HG03097 (cell line): ENCODE measurements around the gene STK4.

Experiments
- ATAC-seq: cut with Tn5 transposase; IDR thresholded peaks from one replicate; pipeline ENCODE4 v1.9.1; 2021; ENCODE audit not compliant: unreplicated experiment, low FRiP score

STK4 gene

DNA sequence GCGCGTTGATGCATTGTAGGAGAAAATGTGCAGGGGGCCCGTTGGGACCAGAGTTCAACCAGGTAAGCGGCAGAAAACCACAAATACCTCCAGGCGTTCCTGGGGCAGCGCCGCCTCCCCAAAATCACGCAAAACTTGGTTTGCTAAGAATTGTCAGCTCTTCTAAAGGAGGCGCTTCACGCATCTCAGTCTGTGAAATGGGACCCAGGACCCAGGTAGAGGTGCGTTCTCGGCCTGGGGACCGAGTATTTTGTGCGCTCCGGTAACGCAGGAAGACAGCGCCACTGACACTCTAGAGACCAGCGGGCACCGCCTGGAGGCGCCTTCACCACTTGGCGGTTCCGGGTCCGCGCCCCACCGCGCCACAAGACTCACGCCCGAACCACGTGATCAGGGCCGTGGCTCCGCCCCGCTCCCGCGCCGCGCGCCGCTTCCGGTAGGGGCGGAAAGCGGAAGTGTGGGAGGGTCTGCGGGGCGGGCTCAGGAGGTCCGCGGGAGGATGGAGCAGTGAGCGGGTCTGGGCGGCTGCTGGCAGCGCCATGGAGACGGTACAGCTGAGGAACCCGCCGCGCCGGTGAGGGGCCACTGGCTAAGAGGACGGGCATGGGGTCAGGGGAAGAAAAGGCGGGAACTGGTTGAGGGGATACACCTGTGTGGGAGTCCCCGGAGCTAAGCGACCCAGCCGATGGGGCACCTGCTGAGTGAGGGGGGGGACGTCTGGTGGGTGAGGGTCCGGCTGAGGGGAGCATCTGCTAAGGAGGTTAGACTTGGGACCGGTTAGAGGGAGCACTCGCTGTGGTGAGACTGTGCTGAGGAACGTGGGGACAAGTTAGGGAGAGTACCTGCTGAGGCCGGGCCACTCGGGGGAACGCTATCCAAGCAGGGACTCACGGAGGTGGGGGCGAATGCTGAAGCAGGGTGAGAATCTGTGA lies at the start of gene STK4:
TSS of gene STK4 (plus strand) at position 483 of the 932 bp plus-strand sequence. CDS start at position 540, 57 bp downstream.
- ATAC-seq = peak; percentile 65

GRCh38 chr20:44916586-44916985 lies 49.7 kb upstream of the STK4 start:
- ATAC-seq = no peak

DNA sequence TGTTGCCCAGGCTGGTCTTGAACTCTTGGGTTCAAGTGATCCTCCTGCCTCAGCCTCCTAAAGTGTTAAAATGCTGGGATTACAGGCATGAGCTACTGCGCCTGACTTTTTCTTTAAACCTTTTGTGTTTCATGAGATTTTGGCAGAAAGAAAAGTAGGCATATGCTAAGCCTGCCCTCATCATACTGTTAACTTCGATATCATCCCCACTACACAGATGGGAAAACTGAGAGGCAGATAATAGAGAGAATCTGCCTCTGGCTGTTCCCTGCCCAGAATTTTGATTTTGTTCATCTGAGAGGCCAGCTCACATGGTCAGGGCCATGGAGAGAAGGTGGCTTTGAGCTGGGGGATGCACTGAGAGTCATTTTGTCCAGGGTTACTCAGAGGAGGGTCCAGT lies 48.9 kb upstream of the STK4 start:
- ATAC-seq = no peak

DNA sequence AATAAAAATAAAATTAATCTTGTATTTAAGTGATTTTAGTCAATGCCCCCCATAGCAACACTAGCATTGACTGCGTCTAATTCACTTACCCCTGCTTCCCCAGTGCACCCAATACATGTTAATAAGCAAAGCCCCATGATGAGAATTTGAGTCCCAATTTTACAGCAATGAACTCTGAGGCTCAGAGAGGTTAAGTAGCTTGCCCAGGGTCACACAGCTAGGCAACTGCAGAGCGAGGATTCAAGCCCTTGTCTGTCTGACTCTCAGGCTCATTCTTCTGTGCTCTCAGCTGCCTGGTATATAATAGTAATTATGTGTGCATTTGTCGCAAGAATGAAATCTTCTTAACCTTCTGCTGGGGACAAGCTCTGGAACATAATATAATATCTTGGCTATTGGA lies 48.0 kb upstream of the STK4 start:
- ATAC-seq = no peak

DNA sequence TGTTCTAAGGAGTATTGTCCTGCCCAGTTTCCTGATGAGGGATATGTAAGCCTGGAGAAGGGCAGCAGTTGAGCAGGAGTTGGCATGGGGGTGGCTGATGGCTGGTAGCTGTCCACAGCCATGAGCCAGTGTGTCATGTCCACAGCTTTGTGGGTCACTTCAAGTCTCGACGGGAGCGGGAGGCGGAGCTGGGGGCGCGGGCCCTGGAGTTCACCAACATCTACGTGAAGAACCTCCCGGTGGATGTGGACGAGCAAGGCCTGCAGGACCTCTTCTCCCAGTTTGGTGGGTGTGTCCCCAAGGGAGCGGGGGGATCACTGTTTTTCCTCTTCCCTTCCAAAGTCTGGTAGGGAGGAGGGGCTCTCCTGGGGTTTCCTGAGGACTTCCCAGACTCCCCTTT lies 47.6 kb upstream of the STK4 start:
- no peak for ATAC-seq

DNA sequence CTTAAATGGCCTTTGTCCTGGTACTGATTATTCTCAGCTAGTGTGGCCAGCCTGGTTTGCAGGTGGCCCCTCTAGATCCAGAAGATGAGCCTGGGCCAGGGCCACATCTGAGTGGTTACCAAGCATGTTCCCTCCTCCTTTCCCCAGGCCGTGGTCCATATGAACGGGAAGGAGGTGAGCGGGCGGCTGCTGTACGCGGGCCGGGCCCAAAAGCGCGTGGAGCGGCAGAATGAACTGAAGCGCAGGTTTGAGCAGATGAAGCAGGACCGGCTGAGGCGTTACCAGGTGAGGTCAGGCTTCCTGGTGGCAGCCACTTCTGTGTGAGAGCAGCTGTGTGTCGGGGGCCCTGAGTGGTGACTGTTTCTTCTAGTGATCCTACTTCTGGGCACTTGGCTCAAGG lies 44.9 kb upstream of the STK4 start:
- ATAC-seq = no peak

GRCh38 chr20:44924541-44924940 lies 41.8 kb upstream of the STK4 start:
- ATAC-seq = no peak

- ATAC-seq = no peak
These were observed 37.7 kb upstream of the STK4 start for GRCh38 chr20:44928595-44928994.

- no peak for ATAC-seq
These were observed 35.7 kb upstream of the STK4 start for GRCh38 chr20:44930517-44931168.

DNA sequence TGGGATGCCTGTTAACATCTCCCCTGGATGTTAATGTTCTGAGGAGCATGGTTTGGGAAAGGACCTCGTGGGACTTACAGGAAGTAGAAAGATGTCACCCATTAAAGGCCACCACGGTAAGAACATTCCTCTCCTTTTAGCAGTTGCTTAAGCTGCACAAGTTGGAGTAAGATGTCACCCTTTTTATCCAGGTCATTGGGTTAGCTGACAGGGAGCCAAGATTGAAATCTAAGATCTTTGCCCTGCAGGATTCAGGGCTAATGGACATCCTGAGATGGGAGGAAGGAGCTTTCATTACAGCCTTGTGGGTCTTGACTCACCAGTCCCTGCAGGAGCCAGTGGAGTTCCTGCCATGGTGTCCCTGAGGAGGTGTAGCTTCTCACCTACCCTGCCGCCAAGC lies 34.4 kb upstream of the STK4 start:
- ATAC-seq = no peak

DNA sequence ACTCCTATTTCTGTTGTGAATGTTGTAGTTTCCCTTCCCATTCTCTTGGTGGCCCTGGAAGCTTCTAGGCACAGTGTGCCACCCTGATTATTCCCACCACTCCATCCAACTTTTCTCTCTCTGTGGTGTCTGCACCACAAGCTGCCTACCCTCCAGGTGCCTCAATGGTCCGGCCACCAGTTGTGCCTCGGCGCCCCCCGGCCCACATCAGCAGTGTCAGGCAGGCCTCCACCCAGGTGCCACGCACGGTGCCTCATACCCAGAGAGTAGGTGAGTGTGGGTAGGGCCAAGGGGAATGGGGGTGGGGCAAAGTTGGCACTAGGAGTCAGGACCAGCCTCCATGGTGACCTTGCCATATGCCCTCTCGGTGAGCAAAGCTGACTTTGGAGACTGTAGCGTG lies 33.4 kb upstream of the STK4 start:
- no peak for ATAC-seq

DNA sequence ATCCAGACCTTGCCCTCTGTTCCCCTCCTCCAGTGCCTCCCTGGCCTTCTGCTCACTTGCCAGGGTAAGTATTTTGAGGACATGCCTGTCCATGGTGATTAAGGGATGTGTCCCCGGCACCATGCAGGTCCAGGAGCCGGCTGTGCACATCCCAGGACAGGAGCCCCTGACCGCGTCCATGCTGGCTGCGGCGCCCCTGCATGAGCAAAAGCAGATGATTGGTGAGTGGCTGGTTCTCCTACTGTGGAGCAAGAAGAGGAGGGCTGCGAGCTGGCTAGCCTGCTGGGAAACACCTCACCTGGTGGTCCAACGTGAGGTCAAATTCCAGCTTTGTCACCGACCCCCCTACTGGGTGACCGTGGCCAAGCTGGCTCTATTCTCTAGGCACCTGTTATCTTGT lies 29.8 kb upstream of the STK4 start:
- no peak for ATAC-seq

DNA sequence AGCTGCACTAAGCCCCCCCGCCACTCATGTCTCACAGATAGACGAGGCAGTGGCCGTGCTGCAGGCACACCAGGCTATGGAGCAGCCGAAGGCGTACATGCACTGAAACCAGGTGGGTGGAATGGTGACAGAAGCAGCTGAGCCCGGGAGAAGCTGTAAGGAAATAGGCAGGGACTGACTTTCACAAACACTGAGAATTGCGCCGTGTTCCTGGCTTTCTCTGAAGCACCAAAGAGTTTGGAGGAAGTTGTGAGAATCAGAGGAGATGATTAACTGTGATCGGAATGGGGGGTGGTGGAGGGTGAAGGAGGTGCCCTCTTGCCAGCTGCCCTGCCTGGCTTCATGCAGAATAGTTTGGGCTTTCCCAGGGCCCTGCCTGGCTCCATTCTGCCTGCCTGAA lies 27.7 kb upstream of the STK4 start:
- ATAC-seq = no peak

- no peak for ATAC-seq
These were observed 25.1 kb upstream of the STK4 start for GRCh38 chr20:44941120-44941691.

DNA sequence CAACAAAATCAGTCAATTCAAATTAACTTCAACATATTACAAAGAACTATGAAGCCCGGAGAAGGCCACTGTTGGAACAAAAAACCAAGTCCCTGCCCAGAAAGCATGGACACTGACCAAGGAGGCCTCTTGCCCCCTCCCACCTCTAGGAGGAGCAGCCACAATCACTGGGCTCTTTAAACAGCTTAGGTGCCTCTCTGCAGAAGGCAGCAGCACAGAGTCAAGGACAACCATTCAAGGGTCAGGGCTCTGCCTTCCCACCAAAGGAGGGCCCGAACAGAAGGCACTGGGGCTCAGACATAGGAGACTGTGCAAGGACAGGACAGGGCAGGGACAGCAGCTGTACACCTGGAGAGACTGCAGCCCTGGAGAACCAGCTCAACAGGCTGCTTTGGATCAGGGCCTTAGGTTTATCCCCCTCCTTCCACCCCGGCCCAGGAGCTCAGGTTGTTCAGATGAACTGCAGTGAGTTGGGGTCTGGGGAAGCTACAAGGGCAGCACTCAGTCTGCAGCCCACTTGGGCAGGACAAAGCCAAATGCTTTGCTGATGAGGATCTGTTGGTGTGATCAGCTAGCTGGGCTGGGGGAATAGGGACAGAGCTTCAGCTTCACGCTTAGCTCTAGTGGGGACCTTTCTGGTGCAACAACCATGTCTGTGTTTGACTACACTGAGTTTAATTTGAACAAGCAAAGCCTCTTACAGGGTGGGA lies 23.9 kb upstream of the STK4 start:
- no peak for ATAC-seq

DNA sequence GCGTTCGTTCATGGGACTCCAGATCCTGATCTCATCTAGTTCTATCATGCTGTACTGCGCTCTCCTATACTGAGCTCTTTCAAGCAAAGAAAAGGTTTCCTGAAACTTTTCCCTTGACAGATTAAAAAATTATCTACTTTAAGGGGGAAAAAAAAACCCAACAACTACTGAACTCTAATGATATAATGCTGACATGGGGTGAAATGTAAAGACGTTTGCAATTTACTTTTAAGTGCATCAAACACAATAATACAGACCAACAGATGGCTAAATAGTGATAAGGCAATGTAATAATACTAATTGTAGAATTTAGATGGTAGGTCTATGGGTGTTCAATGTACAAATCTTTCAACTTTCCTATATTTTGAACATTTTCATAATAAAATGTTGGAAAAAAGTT lies 22.5 kb upstream of the STK4 start:
- no peak for ATAC-seq

DNA sequence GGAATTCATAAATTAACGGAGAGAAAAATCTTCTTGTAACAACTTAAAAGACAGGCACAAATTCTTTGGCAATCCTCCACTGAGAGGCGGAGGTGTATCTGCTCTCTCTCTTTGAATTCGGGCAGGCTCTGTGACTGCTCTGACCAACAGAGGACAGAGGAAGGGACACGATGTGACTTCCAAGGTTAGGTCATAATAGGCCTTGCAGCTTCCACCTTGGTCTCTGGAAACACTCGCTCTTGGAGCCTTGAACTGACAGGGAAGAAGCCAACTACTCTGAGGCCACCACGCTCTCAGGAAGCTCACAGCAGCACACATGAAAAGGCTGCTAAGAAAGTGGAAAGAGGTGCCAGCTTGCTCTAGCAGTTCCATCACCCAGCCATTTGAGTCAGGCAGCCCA lies 21.1 kb upstream of the STK4 start:
- no peak for ATAC-seq

DNA sequence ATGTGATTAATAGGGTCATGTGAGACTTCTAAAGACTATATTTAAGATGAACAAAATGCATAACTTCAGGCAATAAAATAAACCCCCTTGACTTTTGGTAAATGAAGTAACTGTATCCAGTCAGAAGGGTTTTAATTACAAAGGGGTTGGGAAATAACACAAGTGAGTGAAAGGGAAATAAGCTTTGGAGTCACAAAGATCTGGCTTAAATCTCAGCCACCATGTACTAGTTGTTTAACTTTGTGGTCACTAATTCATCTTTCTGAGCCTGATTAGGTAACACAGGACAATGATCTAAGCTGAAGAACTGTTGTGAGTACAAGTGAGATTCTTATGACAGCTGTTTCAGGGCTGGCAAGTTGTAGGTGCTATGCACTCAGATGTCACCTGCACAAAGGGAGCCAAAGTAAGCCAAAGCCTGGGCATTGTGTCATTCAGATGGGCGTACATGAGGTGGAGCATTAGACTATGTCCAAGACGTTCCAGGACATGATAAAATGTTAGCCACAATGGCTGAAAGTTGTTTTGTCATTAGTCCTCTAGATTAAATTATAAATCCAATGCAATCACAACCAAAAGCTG lies 19.9 kb upstream of the STK4 start:
- ATAC-seq = no peak

GRCh38 chr20:44948107-44948506 lies 18.2 kb upstream of the STK4 start:
- ATAC-seq = no peak

GRCh38 chr20:44948513-44948912 lies 17.8 kb upstream of the STK4 start:
- no peak for ATAC-seq

DNA sequence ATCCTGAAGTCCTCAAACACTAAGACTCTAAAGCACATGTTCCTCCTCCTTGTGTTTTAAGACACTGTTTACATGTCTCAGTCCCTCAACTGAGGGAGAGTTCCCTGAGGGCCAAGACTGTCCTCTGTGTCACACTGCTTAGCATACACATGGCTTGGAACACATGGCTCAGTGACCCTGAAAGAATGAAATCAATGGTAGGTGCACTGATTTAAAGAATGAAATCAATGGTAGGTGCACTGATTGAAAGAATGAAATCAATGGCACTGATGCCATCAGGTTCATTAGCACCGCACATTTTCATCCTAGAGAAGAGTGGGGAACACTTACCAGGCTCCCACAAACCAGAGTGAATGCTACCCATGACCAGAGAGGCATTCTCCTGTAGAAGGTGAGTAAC lies 15.9 kb upstream of the STK4 start:
- no peak for ATAC-seq
